ENCODE data around the gene TIMM10B. TPM values are rescaled to one million over a fixed set of nuclear protein-coding genes. Genes with fewer than 3 reads are reported as not detected.
A peak's percentile ranks its signal among the peaks of the same experiment; 100 is the strongest.

Gene TIMM10B
- total RNA-seq, 6 experiments from 2014 or later: 29.0 to 39.3 (median 31.0) TPM

GRCh38 chr11:6473451-6474412, 7.6 kb upstream of the TIMM10B start, which contains the start of gene TRIM3:
TRIM3 (minus strand) TSS chr11:6473941; CDS start chr11:6465695, 8,246 bp downstream.
- DNase-seq: peak; percentile 78
- peak within 1 kb of the TSS; percentile 96 for H3K4me3 Mint-ChIP-seq

GRCh38 chr11:6474413-6474792, 6.9 kb upstream of the TIMM10B start:
- peaks cover 10% of the 10 kb centered on the region for H3K27me3 Mint-ChIP-seq (ENCODE audit: insufficient read depth)
- H3K36me3 Mint-ChIP-seq (ENCODE audit: low read depth): peaks cover 19% of the 10 kb centered on the region; the same call in 1 of the 2 replicates
- peak overlapping the region; percentile 91 for H3K4me3 Mint-ChIP-seq
- H3K4me1 Mint-ChIP-seq (ENCODE audit: low read depth): peaks cover 48% of the 10 kb centered on the region
- H3K27ac Mint-ChIP-seq: peak overlapping the region; percentile 97
- peak; percentile 5; the same call in 1 of the 2 replicates for TF ChIP-seq CTCF (IDR thresholded peaks at IDR 0.05)
- no peaks in the 10 kb centered on the region for H3K9me3 Mint-ChIP-seq
- peak; percentile 23 for DNase-seq

More at GRCh38 chr11:6473451-6474412, 7.6 kb upstream of the TIMM10B start, which contains the start of gene TRIM3:
- H3K4me1 Mint-ChIP-seq (ENCODE audit: low read depth): peaks cover 42% of the 10 kb centered on the region
- H3K9me3 Mint-ChIP-seq: no peaks in the 10 kb centered on the region
- H3K27me3 Mint-ChIP-seq (ENCODE audit: insufficient read depth): peaks cover 10% of the 10 kb centered on the region
- TF ChIP-seq CTCF (IDR thresholded peaks at IDR 0.05): peak; percentile 53; the same call in 1 of the 2 replicates
- H3K36me3 Mint-ChIP-seq (ENCODE audit: low read depth): peaks cover 12% of the 10 kb centered on the region; the same call in 1 of the 2 replicates
- H3K27ac Mint-ChIP-seq: peak within 1 kb of the TSS; percentile 97

GRCh38 chr11:6474806-6475500, 6.3 kb upstream of the TIMM10B start:
- Mint-ChIP-seq H3K27me3 (ENCODE audit: insufficient read depth) (peaks cover 10% of the 10 kb centered on the region), H3K4me3 (peak overlapping the region; percentile 91)

GRCh38 chr11:6475936-6476335, 5.4 kb upstream of the TIMM10B start:
- peak; percentile 20; the same call in 1 of the 2 replicates for TF ChIP-seq CTCF (IDR thresholded peaks at IDR 0.05)
- Mint-ChIP-seq H3K27me3 (ENCODE audit: insufficient read depth) (peaks cover 12% of the 10 kb centered on the region), H3K36me3 (ENCODE audit: low read depth) (peaks cover 32% of the 10 kb centered on the region), H3K4me3 (no peak overlapping the region), H3K4me1 (ENCODE audit: low read depth) (peaks cover 62% of the 10 kb centered on the region), H3K9me3 (no peaks in the 10 kb centered on the region), H3K27ac (peak overlapping the region; percentile 97)
- no peak for DNase-seq

More at GRCh38 chr11:6474806-6475500, 6.3 kb upstream of the TIMM10B start:
- peak overlapping the region; percentile 97 for H3K27ac Mint-ChIP-seq
- no peaks in the 10 kb centered on the region for H3K9me3 Mint-ChIP-seq
- H3K4me1 Mint-ChIP-seq (ENCODE audit: low read depth): peaks cover 53% of the 10 kb centered on the region
- TF ChIP-seq CTCF (IDR thresholded peaks at IDR 0.05): no peak
- peaks cover 23% of the 10 kb centered on the region for H3K36me3 Mint-ChIP-seq (ENCODE audit: low read depth)
- no peak for DNase-seq

GRCh38 chr11:6476571-6476970, 4.7 kb upstream of the TIMM10B start:
- Mint-ChIP-seq H3K27me3 (ENCODE audit: insufficient read depth) (peaks cover 13% of the 10 kb centered on the region), H3K4me3 (no peak overlapping the region)

More at GRCh38 chr11:6476571-6476970, 4.7 kb upstream of the TIMM10B start:
- Mint-ChIP-seq H3K9me3 (no peaks in the 10 kb centered on the region), H3K4me1 (ENCODE audit: low read depth) (peaks cover 58% of the 10 kb centered on the region), H3K36me3 (ENCODE audit: low read depth) (peaks cover 34% of the 10 kb centered on the region), H3K27ac (peak overlapping the region; percentile 54; the same call in 1 of the 2 replicates)
- TF ChIP-seq CTCF (IDR thresholded peaks at IDR 0.05): no peak
- DNase-seq: no peak

All from HFFc6 (cell line).